Stimulated activated CD4-positive, alpha-beta T cell treated with anti-CD3 and anti-CD28 coated beads, Interleukin-4, amount 100 ng/mL, for 4 hours (primary cell): ENCODE results near the gene METTL1.
"Not testable (repeated sequence)": the region's sequence is repeated elsewhere in the genome, so short reads cannot be mapped to it uniquely, and the experiment has no call there.

ENCODE experiments used
- DNase-seq, 2 experiments: peaks; one replicate each; pipeline ENCODE4 v3.0.0-alpha.2; 2020

METTL1 gene

DNA sequence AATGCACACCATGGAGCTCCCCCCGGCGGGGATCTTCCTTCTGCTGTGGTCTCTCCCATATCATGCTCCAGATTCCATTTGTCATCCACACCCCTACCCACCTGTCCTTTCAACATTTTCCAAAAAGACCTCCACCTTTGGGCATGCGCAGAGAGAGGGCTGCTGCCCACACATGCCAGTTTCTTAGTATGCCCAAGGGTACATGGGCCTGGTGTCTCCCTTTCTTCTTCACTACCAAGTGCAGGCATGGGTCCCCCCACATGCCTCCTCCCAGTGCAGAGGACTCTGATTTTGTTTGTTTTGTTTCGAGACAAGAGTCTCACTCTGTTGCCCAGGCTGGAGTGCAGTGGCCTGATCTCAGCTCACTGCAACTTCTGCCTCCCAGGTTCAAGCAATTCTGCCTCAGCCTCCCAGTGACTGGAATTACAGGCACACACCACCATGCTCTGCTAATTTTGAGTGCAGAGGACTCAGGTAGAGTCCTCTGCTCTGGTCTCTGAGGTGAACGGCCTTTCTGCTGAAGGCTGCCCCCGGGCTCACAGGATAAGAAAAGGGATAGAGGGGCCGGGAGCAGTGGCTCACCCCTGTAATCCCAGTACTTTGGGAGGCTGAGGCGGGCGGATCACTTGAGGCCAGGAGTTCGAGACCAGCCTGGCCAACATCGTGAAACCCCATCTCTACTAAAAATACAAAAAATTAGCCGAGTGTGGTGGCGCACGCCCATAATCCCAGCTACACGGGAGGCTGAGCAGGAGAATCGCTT is 49.9 kb downstream of the METTL1 start:
- not testable (repeated sequence) for DNase-seq

- no peak for DNase-seq
Measured at GRCh38 chr12:57720606-57721595, 51.0 kb downstream of the METTL1 start.

GRCh38 chr12:57719777-57720605 is 51.9 kb downstream of the METTL1 start:
- DNase-seq: no peak

DNA sequence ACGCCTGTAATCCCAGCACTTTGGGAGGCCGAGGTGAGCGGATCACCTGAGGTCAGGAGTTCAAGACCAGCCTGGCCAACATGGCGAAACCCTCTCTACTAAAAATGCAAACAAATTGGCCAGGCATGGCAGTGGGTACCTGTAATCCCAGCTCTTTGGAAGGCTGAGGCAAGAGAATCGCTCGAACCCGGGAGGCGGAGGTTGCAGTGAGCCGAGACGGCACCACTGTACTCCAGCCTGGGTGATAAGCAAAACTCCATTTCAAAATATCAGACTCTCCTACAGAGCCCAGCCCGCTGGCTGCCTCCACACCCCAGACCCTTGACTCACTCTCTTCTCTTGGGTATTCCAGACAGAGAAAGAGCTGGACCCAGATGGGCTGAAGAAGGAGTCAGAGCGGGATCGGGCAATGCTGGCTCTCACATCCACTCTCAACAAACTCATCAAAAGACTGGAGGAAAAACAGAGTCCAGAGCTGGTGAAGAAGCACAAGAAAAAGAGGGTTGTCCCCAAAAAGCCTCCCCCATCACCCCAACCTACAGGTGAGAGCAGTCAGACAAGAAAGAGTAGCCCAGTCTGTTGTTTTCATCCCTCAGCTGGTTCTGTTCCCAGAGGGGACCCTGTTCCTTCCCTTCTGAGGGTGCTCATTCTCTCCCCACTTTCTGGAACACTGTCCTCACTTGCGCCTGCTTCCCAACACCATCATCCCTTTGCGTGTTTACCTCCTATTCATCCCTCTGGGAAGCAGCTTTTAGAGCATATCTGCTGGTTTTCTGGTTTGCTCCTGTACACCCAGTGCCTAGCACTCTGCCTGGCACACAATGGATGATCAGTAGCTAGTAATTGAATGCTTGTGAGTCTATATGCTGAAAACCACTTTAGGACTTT is 53.0 kb downstream of the METTL1 start:
- DNase-seq: no peak
